ENCODE measurements around the gene IMMP2L.

IMMP2L gene

DNA sequence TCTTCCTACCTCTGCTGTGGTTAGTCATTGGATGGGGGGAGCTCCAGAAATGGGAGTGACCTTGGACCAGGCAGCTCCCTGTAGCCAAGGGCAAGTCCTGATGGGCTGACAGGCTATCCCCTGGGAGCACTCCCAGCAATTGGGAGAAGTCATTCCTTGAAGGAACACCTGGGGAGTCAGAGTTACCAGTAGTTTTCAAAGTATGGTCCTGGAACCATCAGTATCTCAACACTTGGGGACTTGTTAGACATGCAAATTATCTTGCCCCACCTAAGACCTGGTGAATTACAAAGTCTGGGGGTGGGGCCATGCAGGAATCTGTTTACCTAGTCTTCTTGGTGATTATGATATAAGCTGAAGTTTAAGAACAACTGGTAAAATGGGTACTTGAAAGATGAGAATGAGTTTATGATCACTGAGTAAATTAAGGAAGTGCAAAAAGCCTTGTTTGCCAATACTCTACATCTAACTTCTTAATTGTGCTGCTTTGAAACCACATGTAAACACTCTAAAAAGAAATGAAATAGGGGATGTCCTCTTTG, 758.6 kb downstream of the IMMP2L start:
- DNase-seq (ENCODE audit: low read depth), result no peak

DNA sequence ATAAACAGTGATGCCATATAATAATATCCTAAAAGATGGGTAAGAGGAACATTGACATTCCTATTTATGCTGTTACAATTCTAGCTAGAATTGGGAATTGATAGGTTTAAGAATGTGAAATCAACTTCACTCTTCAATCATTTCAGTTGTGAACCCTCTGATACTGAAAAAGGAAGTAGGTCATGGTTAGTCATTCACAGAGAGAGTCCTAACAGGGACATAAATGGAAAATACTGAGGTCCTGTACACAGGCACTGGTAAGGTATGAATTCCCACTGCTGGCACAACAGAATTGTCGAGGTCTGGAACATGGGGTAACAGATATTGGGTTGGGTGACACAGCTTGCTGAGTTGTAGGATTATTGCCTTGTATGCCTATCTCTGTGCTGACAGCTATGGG, 760.8 kb downstream of the IMMP2L start:
- DNase-seq (ENCODE audit: low read depth), result no peak

DNA sequence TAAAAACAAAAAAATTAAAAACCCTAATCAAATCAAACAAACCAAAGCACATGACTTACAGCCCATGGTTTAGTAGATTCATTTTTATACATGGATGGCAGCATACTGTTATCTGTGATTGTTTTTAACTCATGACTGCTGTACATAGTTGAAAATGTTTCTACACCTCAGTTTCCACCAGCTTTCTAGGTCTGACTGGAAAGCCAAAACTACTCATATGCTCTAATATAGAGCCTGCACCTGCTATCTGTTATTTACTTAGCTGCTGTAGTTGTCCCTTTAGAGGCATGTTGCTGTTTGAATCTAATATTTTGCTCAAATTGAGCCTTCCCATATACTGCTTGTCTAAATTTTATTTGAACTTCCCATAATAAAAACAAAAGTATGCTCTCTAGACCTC, 761.3 kb downstream of the IMMP2L start:
- no peak for DNase-seq (ENCODE audit: low read depth)

DNA sequence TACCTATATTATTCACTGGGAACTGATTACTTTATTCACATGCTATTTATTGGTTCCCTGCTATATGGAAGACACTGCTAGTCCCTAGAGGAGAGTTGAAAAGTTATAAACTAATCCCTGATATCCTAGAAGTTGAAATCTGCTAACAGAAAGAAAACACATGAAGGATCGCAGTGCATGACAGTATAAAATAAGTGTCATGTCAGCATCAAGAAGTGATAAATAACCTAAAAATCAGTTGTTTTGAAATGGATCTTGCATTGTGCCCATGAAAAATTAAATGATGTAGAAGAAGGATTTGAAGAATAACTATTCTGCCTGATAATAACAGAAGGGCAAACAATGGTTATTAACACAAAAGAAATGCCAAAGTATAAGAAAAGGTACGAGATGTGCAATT, 764.6 kb downstream of the IMMP2L start:
- DNase-seq (ENCODE audit: low read depth), result no peak

DNA sequence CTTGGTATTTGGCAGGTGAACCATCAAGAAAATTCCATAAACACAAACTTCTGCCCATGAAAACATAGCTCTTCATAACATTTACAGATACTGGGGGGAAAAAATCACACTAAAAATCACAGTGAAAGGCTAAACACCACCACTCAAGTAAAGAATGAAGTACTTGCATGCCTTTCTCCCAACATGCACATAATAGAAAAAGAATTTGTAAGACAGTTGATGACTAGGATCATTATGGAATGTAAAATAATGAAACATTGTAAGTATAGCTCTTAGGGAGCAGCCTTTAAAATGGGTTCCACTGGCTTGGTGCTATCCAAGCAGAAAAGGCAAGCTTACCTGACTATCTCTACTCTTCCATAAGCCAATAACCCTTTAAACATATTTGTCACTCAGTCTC, 771.3 kb downstream of the IMMP2L start:
- DNase-seq (ENCODE audit: low read depth), result peak; percentile 55

DNA sequence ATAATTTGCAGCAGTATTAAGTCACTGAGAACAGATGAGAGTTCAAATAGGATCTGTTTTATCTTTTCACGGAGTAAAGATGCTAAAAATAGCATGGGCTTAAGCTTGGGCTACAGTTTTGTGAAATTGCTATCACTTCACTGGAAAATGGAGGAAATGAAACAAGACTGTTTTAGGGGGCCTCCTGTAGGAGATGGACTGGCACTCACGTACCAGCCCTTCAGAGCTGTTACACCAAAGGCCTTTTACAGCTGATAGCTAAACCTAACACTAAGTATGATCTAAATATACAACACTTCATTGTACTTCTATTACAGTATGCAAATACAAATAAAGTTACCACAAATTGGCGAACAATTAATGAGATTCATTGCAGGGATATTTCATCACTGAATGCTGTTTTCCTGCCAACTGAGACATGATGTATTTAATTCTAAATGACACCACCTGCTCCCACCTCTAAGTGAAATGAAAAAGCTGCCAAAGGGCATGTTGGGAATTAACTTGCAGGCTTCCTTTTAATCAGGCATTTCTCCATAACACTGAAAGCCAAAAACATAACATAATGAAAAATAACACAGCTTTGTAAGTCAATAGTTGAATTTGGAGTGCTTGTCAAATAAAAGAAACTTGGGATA, 775.8 kb downstream of the IMMP2L start:
- DNase-seq (ENCODE audit: low read depth), result no peak

DNA sequence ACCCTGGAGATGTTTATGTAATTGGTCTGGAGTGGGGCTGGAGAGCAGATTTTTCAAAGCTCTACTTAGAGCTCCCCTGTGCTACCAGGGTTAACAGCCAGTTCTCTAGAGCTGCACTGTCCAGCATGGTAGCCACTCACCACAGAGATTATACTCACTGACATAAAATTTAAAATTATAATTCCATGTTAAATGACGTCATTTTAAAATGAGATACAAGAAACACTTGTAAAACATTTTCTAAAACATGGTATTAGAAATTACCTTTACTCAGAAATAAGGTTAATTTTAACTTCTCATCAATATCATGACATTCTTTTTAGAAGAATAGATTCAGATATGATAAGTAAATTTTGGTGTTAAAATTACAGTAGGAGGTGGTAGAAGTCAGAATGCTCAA, 777.5 kb downstream of the IMMP2L start:
- no peak for DNase-seq (ENCODE audit: low read depth)

DNA sequence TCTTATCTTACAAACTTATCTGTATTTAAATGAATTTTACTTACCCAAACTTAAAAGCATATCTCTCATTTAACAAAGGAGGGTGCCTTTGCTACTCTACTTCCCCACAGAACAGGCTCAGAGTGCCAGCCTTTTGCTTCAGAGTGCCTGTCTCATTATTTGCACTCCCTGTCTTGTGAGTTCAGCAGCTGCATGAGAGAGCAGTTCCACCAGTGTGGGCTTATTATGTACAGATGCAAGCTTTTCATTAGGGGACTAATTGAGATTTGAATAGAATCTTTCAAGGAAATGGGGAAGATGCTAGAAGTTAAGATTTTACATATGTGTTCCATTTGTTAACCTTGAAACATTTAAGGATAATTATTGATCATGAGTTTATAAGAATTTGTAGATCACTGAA, 781.6 kb downstream of the IMMP2L start:
- no peak for DNase-seq (ENCODE audit: low read depth)

DNA sequence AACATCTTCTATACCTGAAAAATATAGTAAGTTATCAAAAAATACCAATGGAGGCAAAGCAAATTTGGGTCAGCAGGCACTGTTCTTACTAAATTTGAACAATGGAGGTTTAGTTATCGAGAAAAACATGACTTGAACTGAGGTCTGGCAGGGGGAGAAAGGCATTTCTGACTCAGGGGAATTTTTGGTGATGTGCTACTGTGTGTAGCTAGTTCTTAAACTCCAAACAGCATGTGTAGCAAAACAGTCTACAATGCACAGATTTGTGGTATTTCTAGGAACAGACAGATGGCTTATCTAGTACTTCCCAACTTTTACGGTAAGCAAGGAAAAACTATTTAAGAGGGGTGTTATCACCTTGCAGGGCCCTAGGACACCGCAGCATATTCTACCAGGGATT, 783.0 kb downstream of the IMMP2L start:
- no peak for DNase-seq (ENCODE audit: low read depth)

DNA sequence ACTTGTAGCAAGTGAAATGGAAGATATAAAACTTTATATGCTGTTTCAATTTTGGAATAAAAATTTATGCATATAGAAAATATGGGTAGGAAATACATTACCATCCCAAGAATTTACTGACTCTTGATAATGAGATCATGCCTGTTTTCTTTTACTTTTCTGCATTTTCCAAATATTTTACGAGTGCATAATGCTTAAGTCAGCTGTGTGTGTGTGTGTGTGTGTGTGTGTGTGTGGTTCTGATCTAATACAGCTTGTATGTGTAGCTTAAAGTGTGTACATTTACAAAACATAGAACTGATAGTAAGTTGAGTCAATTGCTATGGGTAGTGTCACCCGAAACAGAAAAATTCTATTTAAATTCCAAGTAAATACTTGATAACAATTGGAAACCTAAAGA, 787.2 kb downstream of the IMMP2L start:
- peak; percentile 67 for DNase-seq (ENCODE audit: low read depth)

DNA sequence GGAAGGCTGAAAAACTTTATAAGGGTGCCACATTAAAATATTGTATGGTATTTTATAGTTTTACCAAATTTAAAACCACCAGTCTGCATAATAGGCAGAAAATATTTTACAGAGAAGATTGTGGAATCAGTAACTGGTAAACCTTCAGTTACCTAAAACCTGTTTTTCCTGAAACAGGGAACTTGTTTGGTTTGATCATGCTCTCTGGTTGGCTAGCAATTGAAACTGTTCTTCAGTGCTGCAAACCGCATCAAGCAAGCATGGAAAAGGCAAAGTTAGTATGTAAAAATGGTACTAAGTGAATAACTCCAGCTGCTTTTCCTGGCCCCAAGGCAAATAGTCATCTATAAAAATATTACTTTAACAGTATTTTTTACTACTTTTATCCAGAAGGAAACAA, 788.2 kb downstream of the IMMP2L start:
- peak; percentile 11 for DNase-seq (ENCODE audit: low read depth)

DNA sequence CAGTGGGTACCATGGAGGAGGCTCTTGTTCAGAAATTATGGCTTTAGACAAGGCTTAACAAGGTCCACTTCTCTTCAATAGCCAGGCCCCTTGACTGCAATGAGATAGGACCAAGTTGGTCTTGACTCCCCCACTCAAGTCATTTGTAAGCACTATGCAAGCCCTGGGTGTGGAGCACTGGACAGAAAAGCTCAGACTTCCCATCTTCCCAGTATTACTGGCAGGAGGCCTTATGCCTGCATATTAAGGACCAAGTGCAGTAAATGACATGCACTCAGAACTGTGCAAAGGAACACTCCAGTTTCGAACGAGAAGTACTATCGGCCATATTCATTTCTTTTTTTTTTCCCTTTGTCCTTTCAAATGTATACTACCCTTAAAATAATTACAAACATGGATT, 789.7 kb downstream of the IMMP2L start:
- no peak for DNase-seq (ENCODE audit: low read depth)

DNA sequence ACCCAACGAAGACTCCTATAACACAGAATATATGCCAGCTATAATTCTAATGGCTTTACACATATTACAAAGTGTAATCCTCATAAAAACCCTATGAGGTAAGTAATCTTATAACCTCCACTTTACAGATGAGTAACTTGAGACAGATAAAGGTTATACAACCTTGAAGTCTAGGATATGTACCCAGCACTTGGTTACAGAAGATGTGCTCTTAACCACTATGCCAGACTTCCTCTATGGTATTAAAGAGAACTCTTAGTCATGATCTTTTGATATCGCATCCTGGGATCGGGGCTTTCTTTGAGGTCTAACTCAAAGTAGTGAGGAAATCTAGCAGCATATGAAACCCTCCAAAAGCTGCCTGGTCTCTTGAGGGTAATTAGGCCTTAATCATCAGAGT, 790.6 kb downstream of the IMMP2L start:
- DNase-seq (ENCODE audit: low read depth), result no peak

DNA sequence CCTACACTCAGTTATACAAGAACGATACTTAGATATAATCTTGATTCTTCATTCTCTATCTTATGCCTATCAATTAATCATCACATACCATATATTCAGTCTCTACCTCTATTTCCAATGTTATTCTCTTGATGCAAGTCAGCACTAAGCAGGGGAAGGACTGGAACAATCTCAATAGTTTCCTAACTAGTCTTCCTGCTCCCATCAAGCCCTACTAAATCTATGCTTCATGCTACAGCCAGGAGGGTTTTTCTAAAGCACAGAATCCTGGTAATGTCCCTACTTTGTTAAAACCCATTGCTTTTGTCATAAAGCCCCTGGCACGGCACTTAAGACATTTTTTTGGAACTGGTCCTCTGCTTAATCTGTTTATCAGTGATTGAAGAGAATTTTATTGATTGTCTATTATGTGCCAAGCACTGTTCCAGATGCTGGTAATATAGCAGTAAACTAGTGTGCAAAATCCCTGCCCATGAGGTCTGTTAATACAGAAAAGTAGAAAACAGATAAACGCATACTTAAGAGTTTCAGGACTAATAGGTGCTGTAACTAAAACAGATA, 794.7 kb downstream of the IMMP2L start:
- no peak for DNase-seq (ENCODE audit: low read depth)

DNA sequence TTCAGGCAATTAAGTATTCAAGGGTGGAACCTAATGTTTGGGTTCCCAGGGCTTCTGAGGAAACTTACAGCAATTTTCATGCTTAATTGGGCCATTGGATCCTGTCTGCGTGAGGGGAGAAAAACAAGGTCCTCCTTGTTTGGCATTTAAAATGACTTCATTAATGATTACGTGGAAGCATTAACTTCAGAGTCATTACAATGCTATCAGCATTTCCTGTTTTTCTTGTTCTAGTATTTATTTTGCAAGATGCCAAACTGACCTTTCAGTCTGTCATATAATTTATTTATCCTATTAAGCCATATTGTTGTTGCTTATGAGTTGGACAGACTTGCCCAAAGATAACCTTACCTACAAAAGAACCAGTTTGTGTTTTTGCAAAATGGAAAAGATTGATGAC, 795.4 kb downstream of the IMMP2L start:
- DNase-seq (ENCODE audit: low read depth), result no peak

DNA sequence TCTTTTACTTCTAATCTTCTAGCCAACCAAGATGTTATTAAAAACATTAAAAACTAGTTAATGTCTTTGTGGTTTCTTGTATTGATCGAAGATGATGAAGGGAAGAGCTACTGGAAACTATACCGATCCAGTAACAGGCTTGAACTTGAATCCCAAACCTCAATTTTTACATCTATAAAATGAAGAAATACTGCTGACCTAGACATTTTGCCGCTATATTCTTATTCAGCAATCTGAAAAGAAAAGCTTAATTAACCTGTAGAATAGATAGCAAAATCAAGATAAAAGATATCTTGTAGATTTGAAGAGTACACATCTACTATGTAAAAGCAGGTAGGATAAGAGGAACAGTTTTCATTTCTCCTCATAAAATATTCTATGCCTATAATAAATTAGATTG, 797.4 kb downstream of the IMMP2L start:
- no peak for DNase-seq (ENCODE audit: low read depth)

DNA sequence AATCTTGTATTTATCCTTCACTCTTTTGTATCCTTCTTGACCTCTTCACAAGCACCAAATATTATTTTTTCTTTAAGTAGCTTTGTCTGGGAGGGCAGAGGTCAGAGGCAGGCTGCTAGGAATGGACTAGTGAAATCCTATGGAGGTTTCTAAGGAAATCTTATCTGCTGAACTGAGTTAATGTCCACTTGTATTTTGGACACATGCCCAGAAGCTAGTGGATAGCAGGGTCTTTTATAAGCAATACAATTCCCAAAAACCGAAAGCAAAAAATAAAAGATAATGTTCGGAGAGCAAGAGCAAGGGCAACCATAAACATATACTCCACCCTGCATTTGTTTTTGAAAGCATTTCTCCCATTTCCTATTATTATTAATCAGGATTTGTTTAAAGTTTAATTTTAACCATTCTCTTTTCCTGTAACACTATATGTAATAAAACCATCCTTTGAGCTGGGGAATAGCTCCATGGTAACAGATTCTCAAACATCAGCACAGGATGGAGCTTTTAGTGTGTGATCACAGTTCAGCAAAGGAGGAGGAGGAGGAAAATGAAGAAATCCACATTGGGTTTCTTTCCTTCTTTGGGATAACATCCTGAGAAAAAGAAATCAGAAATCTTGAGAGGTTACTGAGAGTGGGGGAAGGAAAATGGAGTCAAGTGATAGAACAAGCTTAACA, 799.6 kb downstream of the IMMP2L start:
- DNase-seq (ENCODE audit: low read depth), result no peak

DNA sequence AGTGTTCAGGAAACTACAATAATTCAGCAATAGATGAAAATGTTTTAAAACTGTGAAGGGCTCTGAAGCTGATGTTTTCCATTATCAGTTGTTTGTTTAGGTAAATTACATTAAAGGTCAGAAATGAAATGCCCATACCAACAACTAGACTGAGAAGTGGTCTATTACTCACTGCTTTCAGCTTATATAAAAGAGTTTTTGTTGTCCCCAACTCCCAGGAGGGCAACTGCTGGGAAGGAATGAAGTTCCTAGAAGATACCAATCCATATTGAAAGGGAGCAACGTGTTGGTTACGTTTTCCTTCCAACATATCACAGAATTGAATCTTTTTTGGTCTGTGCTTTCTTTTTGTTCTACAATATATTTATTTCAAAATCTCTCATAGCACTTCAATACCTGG, 802.0 kb downstream of the IMMP2L start:
- no peak for DNase-seq (ENCODE audit: low read depth)

DNA sequence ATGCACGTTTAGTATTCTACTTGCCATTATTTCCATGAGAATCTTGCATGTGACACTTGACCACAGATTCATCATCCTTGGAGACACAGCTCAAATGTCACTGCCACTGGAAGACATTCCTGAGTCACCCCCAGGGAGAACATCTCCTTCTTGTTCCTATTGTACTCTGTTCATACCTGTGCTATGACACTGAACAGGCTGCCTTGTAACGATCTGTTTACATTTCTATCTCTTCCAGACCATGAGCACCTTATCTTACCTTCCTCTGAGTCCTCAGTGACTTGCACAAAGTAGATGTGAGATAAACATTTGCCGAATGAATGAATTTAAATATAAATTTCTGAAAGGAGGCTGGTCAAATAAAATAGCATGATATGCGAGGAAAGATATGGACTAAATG, 803.2 kb downstream of the IMMP2L start:
- peak; percentile 11 for DNase-seq (ENCODE audit: low read depth)

DNA sequence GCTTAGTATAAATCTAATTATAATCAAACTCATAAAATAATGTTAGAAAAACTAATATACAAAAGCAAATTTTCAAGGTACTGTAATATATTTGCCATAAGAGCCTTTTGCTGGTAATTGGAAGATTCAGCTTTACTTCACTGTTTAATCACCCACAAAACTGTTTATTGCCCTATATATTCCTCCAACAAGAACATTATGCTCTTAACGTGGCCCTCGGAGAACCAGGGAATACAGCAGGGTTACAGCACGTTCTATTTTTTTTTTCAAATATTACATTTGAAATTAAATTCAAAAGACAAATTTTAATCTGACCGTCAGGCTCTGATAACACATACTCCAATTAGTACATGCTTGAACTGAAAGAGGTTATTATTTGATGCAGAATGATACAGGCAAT, 807.6 kb downstream of the IMMP2L start:
- no peak for DNase-seq (ENCODE audit: low read depth)

DNA sequence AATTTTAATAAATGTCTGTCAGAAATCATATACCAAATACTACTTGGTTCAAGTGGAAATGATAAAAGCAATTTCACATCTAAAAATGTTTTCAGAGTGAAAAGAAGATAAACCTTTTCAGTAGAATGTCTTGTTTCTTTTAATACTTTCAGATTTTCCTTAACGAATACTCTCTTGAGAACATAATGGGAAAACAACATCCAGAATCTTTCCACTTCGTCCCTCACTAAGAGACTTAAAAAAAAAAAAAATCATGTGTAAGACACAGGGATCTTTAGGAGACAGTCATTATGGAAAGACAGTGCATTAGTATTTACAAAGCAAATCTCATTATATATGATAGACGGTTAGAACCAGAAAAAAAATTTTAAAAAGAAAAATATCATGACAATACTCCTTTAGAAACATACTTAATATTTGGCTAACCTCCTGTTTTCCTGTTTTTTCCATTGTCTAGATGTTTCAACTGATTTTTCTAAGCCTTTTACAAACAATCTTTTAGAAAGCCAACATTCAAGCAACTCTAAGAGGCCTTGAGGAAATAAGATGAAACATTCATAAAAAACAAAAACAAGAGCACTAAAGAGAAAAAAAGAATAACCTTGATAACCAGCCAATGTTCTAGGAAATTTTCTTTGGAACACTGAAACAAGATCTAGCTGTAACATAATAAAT, 811.2 kb downstream of the IMMP2L start:
- DNase-seq (ENCODE audit: low read depth), result no peak

DNA sequence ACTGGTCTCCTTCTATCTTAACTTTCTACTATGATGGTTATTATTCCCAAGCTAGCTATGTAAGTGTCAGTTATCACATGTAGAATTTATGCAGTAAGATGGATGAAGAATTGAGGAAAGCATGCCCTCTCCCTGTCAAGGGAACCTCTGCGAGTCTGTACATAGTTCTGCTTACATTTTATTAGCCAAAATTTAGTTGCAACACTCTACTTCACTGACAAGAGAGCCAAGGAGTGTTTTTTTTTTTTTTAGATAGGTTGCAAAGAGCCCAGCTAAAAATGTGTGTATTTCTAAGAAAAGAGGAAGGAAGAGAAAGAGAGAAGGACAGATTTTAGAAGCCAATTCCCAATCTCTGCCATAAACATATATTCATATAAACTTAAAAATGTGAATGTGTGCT, 829.1 kb downstream of the IMMP2L start:
- no peak for DNase-seq (ENCODE audit: low read depth)

DNA sequence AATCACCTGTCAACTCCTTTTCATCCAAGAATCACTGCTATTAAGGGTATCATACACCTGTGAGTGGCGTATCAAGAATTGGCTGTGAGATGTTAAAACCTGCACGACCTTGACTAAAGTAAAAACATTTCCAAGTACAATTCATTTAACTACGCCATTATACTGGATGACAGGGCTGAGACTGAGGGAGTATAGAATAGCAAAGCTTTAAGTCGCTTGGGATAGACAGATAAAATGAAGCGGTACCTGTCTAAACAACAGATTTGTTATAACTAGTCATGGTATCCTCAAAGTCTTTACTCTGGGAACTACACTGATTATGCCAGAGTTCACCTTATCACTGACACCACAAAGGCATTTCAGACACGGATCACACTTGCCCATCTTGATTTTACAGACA, 837.5 kb downstream of the IMMP2L start:
- DNase-seq (ENCODE audit: low read depth), result no peak

Data from EH (cell line).